Left colon (tissue), 2 donors: Measurements from ENCODE around the gene HPGDS. TPM values are rescaled to one million over a fixed set of nuclear protein-coding genes. Genes with fewer than 3 reads are reported as not detected.
"Not testable (repeated sequence)": the region's sequence is repeated elsewhere in the genome, so short reads cannot be mapped to it uniquely, and the experiment has no call there.

Experiments used
- ATAC-seq: fragments of 200-7000 bp; cut with Tn5 transposase; one replicate; pipeline ENCODE4 v1.9.1; 2020; ENCODE audit warnings: mild to moderate bottlenecking, moderate library complexity
- DNase-seq, 2 donors: peaks; one replicate each; pipeline ENCODE4 v3.0.0-alpha.2; 2020
- intact Hi-C, 2 donors: fragments of 100-400 bp; cut with DNase I in 1 of 2; cut with micrococcal nuclease in 1 of 2; formaldehyde crosslinking; loops; one replicate each; pipeline versions ENCODE4 v1.11.2 to v1.14.0; 2022; cut with DNase I, micrococcal nuclease
- total RNA-seq, 2 donors: library from RNA; stranded (reverse); fragmentation: NEBNext Ultra II Directional; extraction: Animal tissue kit (Norgen Biotek cat#: 25700); gene quantifications; one replicate each; pipeline ENCODE4 v1.2.1, GENCODE V29; 2021
- donor health status: DM: no; HTN: no; CAD: no.
- donor health status: DM: yes; HTN: yes; CAD: no.

Gene HPGDS
- total RNA-seq, 2 donors from 2014 or later, result 2.9 to 3.3 TPM

- DNase-seq, result no peak
- intact Hi-C loops, result no loop called here
- ATAC-seq, result no peak
These were observed 17.2 kb upstream of the HPGDS start for GRCh38 chr4:94359838-94360237.

GRCh38 chr4:94359221-94359620 is 16.6 kb upstream of the HPGDS start:
- DNase-seq, result no peak
- intact Hi-C loops, result no loop called here
- ATAC-seq, result no peak

- DNase-seq (no peak), ATAC-seq (no peak)
- intact Hi-C loops, result no loop called here
These were observed 15.5 kb upstream of the HPGDS start for GRCh38 chr4:94358101-94358500.

GRCh38 chr4:94357624-94358023 is 15.0 kb upstream of the HPGDS start:
- intact Hi-C loops, result no loop called here
- DNase-seq (no peak), ATAC-seq (no peak)

- DNase-seq, result no peak
- intact Hi-C loops, result no loop called here
- ATAC-seq, result no peak
These were observed 13.8 kb upstream of the HPGDS start for GRCh38 chr4:94356444-94356843.

GRCh38 chr4:94354474-94354896 is 11.8 kb upstream of the HPGDS start:
- ATAC-seq (no peak), DNase-seq (no peak)
- intact Hi-C loops, result no loop called here

GRCh38 chr4:94352996-94353395 is 10.4 kb upstream of the HPGDS start:
- DNase-seq (no peak), ATAC-seq (no peak)
- intact Hi-C loops, result no loop called here

GRCh38 chr4:94352163-94352562 is 9.5 kb upstream of the HPGDS start:
- no peak for ATAC-seq
- intact Hi-C loops, result no loop called here

GRCh38 chr4:94351319-94351718 is 8.7 kb upstream of the HPGDS start:
- DNase-seq (no peak), ATAC-seq (no peak)
- intact Hi-C loops, result no loop called here

More at GRCh38 chr4:94352163-94352562, 9.5 kb upstream of the HPGDS start:
- no peak for DNase-seq

- DNase-seq (no peak), ATAC-seq (no peak)
- intact Hi-C loops, result no loop called here
These were observed 7.5 kb upstream of the HPGDS start for GRCh38 chr4:94350095-94350494.

GRCh38 chr4:94349193-94349592 is 6.6 kb upstream of the HPGDS start:
- DNase-seq (no peak), ATAC-seq (no peak)
- intact Hi-C loops, result no loop called here

GRCh38 chr4:94348666-94349065 is 6.0 kb upstream of the HPGDS start:
- no peak for ATAC-seq
- intact Hi-C loops, result no loop called here
- no peak for DNase-seq

GRCh38 chr4:94346541-94346940 is 3.9 kb upstream of the HPGDS start:
- no peak for DNase-seq
- ATAC-seq, result no peak
- intact Hi-C loops, result no loop called here

- no peak for DNase-seq
- ATAC-seq, result no peak
- intact Hi-C loops, result no loop called here
These were observed 3.3 kb upstream of the HPGDS start for GRCh38 chr4:94345969-94346368.

GRCh38 chr4:94345266-94345665 is 2.6 kb upstream of the HPGDS start:
- intact Hi-C loops, result no loop called here
- ATAC-seq (no peak), DNase-seq (no peak)

- DNase-seq (no peak), ATAC-seq (no peak)
- intact Hi-C loops, result no loop called here
These were observed 1.8 kb upstream of the HPGDS start for GRCh38 chr4:94344457-94344856.

- intact Hi-C loops, result no loop called here
- ATAC-seq (no peak), DNase-seq (no peak)
These were observed 910 bp downstream of the HPGDS start for GRCh38 chr4:94341481-94342370.

GRCh38 chr4:94339779-94340178 is 2.9 kb downstream of the HPGDS start:
- intact Hi-C loops, result no loop called here
- ATAC-seq (no peak), DNase-seq (no peak)

GRCh38 chr4:94338681-94339351 is 3.8 kb downstream of the HPGDS start:
- intact Hi-C loops, result no loop called here
- ATAC-seq (no peak), DNase-seq (no peak)

- ATAC-seq, intact Hi-C loops, DNase-seq: not testable (repeated sequence)
These were observed 5.8 kb downstream of the HPGDS start for GRCh38 chr4:94336791-94337190.
